Neural progenitor cell (in vitro differentiated cells): ENCODE measurements around the gene ENOSF1. TPM values are rescaled to one million over a fixed set of nuclear protein-coding genes. Genes with fewer than 3 reads are reported as not detected.

Experiments
- DNase-seq: peaks from one replicate; pipeline ENCODE4 v3.0.0-alpha.2; 2016; ENCODE audit warnings: low spot score
- H2AFZ ChIP-seq: fragments of 200-600 bp; sonication (generic); replicated peaks from 2 replicates; pipeline ENCODE4 v1.6.1; 2016; ENCODE audit warnings: antibody characterized with exemption
- H3F3A ChIP-seq: fragments of 200-600 bp; sonication (generic); 2 replicates; pipeline ENCODE4 v1.6.1; 2016; ENCODE audit warnings: antibody characterized with exemption, low read depth
- H3K27ac ChIP-seq: fragments of 200-600 bp; sonication (generic); 2 replicates; pipeline ENCODE4 v1.5.1; 2016; ENCODE audit warnings: mild to moderate bottlenecking
- H3K27me3 ChIP-seq: fragments of 200-600 bp; sonication (generic); 2 replicates; pipeline ENCODE4 v1.6.1; 2016; ENCODE audit warnings: mild to moderate bottlenecking, moderate library complexity
- H3K36me3 ChIP-seq: fragments of 200-600 bp; sonication (generic); 2 replicates; pipeline ENCODE4 v1.5.1; 2016
- H3K4me1 ChIP-seq: fragments of 200-600 bp; sonication (generic); 2 replicates; pipeline ENCODE4 v1.6.1; 2016; ENCODE audit warnings: mixed run types
- H3K4me2 ChIP-seq: fragments of 200-600 bp; sonication (generic); 2 replicates; pipeline ENCODE4 v1.6.1; 2016
- H3K4me3 ChIP-seq: fragments of 200-600 bp; sonication (generic); 2 replicates; pipeline ENCODE4 v1.5.1; 2016
- H3K79me2 ChIP-seq: fragments of 200-600 bp; sonication (generic); 2 replicates; pipeline ENCODE4 v1.6.1; 2016; ENCODE audit warnings: low read depth
- H3K9ac ChIP-seq: fragments of 200-600 bp; sonication (generic); 2 replicates; pipeline ENCODE4 v1.6.1; 2016
- H3K9me3 ChIP-seq: fragments of 200-600 bp; sonication (generic); 2 replicates; pipeline ENCODE4 v1.5.1; 2016; ENCODE audit warnings: low read depth
- H4K20me1 ChIP-seq: fragments of 200-600 bp; sonication (generic); 2 replicates; pipeline ENCODE4 v1.6.1; 2016; ENCODE audit warnings: low read depth
- H3K27ac Mint-ChIP-seq: 3 replicates; pipeline ENCODE4 v1.8.0; 2021; ENCODE audit warnings: mixed read lengths
- H3K27me3 Mint-ChIP-seq: 2 replicates; pipeline ENCODE4 v1.8.0; 2022; ENCODE audit warnings: low read depth, mild to moderate bottlenecking, inconsistent platforms, moderate library complexity, mixed read lengths; ENCODE audit not compliant: insufficient read depth
- H3K36me3 Mint-ChIP-seq: 3 replicates; pipeline ENCODE4 v1.8.0; 2021; ENCODE audit warnings: mixed read lengths
- H3K4me1 Mint-ChIP-seq: 3 replicates; pipeline ENCODE4 v1.8.0; 2021; ENCODE audit warnings: mixed read lengths
- H3K4me3 Mint-ChIP-seq: 3 replicates; pipeline ENCODE4 v1.8.0; 2021; ENCODE audit warnings: mild to moderate bottlenecking, moderate library complexity, mixed read lengths
- H3K9me3 Mint-ChIP-seq: 3 replicates; pipeline ENCODE4 v1.8.0; 2020; ENCODE audit warnings: mixed read lengths
- EZH2 ChIP-seq: fragments of 200-600 bp; sonication (generic); IDR thresholded peaks from 2 replicates; pipeline ENCODE4 v1.6.1; 2017; ENCODE audit warnings: antibody characterized with exemption, mild to moderate bottlenecking, moderate library complexity
- EZH2phosphoT487 ChIP-seq: fragments of 200-600 bp; sonication (generic); IDR thresholded peaks from 2 replicates; pipeline ENCODE4 v1.6.1; 2017; ENCODE audit warnings: antibody characterized with exemption
- total RNA-seq: library from RNA; depleted of rRNA; stranded (reverse); fragments of >200 nt; gene quantifications from 2 replicates; pipeline ENCODE4 v1.2.3, GENCODE V29; 2015; ENCODE audit warnings: low replicate concordance
- TF ChIP-seq, protein P1 (sequence below): fragments of 200-600 bp; sonication (generic); IDR thresholded peaks from 2 replicates; pipeline ENCODE4 v1.5.1; 2017; ENCODE audit warnings: antibody characterized with exemption, mild to moderate bottlenecking

The ENOSF1 gene
- total RNA-seq, 1 donor from 2014 or later: 29.7 TPM

DNA sequence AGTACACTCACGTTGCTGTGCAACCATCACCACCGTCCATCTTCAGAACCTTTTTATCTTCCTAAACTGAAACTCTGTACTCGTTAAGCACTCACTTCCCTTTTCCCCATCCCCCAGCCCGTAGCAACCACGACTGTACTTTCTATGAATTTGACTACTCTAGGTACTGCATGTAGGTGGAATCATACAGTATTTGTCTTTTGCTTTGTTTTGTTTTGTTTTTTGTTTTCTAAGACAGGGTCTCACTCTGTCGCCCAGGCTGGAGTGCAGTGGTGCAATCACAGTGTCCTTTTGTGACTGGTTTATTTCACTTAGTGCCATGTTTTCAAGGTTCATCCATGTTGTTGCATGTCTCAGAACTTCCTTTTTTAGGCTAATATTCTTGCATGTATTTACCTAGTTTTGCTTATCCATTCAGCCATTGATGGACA is 62.0 kb downstream of the ENOSF1 start:
- TF ChIP-seq, protein P1, sequence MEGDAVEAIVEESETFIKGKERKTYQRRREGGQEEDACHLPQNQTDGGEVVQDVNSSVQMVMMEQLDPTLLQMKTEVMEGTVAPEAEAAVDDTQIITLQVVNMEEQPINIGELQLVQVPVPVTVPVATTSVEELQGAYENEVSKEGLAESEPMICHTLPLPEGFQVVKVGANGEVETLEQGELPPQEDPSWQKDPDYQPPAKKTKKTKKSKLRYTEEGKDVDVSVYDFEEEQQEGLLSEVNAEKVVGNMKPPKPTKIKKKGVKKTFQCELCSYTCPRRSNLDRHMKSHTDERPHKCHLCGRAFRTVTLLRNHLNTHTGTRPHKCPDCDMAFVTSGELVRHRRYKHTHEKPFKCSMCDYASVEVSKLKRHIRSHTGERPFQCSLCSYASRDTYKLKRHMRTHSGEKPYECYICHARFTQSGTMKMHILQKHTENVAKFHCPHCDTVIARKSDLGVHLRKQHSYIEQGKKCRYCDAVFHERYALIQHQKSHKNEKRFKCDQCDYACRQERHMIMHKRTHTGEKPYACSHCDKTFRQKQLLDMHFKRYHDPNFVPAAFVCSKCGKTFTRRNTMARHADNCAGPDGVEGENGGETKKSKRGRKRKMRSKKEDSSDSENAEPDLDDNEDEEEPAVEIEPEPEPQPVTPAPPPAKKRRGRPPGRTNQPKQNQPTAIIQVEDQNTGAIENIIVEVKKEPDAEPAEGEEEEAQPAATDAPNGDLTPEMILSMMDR: no peak
- no peak for TF ChIP-seq EZH2phosphoT487
- no peak for TF ChIP-seq EZH2
- no peaks in the 10 kb centered on the region for H4K20me1 ChIP-seq
- Mint-ChIP-seq H3K27me3 (no peaks in the 10 kb centered on the region), H3K9me3 (no peaks in the 10 kb centered on the region), H3K36me3 (peaks cover 2% of the 10 kb centered on the region), H3K27ac (no peak overlapping the region), H3K4me3 (no peak overlapping the region), H3K4me1 (no peaks in the 10 kb centered on the region)
- no peak overlapping the region for H3K4me3 ChIP-seq
- H3F3A ChIP-seq: no peaks in the 10 kb centered on the region
- H3K4me1 ChIP-seq: no peaks in the 10 kb centered on the region
- no peak for DNase-seq
- H3K79me2 ChIP-seq: peaks cover 12% of the 10 kb centered on the region
- no peak overlapping the region for H3K27ac ChIP-seq
- no peak overlapping the region for H3K9ac ChIP-seq
- H3K36me3 ChIP-seq: no peaks in the 10 kb centered on the region
- no peaks in the 10 kb centered on the region for H3K27me3 ChIP-seq
- no peaks in the 10 kb centered on the region for H3K9me3 ChIP-seq
- no peak overlapping the region for H2AFZ ChIP-seq
- H3K4me2 ChIP-seq: no peak overlapping the region

DNA sequence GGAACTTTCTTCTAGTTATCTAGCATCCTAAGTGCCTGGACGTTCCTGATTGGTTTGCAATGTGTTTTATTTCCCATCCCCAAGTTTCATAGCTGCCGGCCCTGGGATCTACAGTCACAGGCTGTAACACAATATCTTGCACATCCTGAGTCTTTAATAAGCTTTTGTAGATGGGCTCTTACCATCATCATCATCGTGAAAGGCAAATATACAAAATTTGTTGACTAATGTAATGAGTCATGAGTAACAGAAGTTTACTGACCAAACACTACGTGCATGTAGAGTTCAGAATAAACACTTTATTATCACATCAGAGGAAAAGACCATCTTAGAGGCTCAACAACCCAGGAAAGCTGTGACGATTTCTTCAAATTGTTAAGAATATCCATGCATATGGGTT is 63.1 kb downstream of the ENOSF1 start:
- Mint-ChIP-seq H3K36me3 (no peaks in the 10 kb centered on the region), H3K27me3 (no peaks in the 10 kb centered on the region), H3K27ac (no peak overlapping the region), H3K4me3 (no peak overlapping the region), H3K4me1 (peaks cover 1% of the 10 kb centered on the region), H3K9me3 (peaks cover 3% of the 10 kb centered on the region)
- Histone ChIP-seq H3K9me3 (no peaks in the 10 kb centered on the region), H3K79me2 (peaks cover 12% of the 10 kb centered on the region), H3K36me3 (no peaks in the 10 kb centered on the region), H3K4me2 (no peak overlapping the region), H3K4me3 (no peak overlapping the region), H3K9ac (no peak overlapping the region), H2AFZ (no peak overlapping the region), H3K27ac (no peak overlapping the region), H4K20me1 (no peaks in the 10 kb centered on the region), H3K27me3 (no peaks in the 10 kb centered on the region), H3K4me1 (no peaks in the 10 kb centered on the region), H3F3A (no peaks in the 10 kb centered on the region)
- TF ChIP-seq EZH2: no peak
- TF ChIP-seq, protein P1: no peak
- no peak for DNase-seq

DNA sequence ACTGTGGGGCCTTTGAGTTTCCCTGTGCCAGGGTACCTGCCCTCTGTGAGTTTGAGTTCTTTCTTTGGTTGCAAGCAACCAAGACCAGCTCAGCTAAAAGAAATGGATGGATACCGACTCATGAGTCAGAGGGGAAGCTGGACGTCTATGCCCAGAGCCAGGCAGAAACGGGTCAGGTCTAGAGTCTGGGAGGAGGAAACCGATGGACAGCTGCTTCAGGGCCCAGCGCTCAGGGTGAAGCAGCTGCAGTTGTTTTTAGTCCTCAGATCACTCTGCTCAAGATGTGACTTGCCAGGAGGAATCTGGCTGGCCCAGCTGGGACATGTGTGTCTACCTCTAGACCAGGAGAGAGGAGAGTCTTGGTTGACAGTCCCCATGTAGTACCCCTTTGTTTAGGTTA is 65.1 kb downstream of the ENOSF1 start:
- Mint-ChIP-seq H3K4me3 (no peak overlapping the region), H3K36me3 (no peaks in the 10 kb centered on the region), H3K4me1 (peaks cover 3% of the 10 kb centered on the region), H3K27ac (no peak overlapping the region), H3K9me3 (peaks cover 3% of the 10 kb centered on the region), H3K27me3 (no peaks in the 10 kb centered on the region)
- no peak for DNase-seq
- H3K4me2 ChIP-seq: no peak overlapping the region
- no peak overlapping the region for H3K9ac ChIP-seq
- H3F3A ChIP-seq: no peaks in the 10 kb centered on the region
- no peaks in the 10 kb centered on the region for H3K27me3 ChIP-seq
- no peaks in the 10 kb centered on the region for H3K9me3 ChIP-seq
- H3K27ac ChIP-seq: no peak overlapping the region
- no peaks in the 10 kb centered on the region for H3K4me1 ChIP-seq
- TF ChIP-seq EZH2 (no peak), EZH2phosphoT487 (no peak)
- TF ChIP-seq, protein P1: no peak
- no peaks in the 10 kb centered on the region for H4K20me1 ChIP-seq
- H2AFZ ChIP-seq: no peak overlapping the region
- H3K79me2 ChIP-seq: no peaks in the 10 kb centered on the region
- H3K36me3 ChIP-seq: no peaks in the 10 kb centered on the region
- H3K4me3 ChIP-seq: no peak overlapping the region
